Muscle layer of colon (tissue), 2 donors: ENCODE data around the gene MAGI1.
A peak's percentile ranks its signal among the peaks of the same experiment; 100 is the strongest.
"Not testable (repeated sequence)": the region's sequence is repeated elsewhere in the genome, so short reads cannot be mapped to it uniquely, and the experiment has no call there.

Experiments used
- H3K27ac ChIP-seq: one replicate; pipeline ENCODE4 v1.7.0; 2013; ENCODE audit warnings: low read depth, mild to moderate bottlenecking, low read length, moderate library complexity
- H3K27me3 ChIP-seq, 2 donors: one replicate each; pipeline ENCODE4 v1.7.0; 2013; ENCODE audit warnings: low read length in 2 of 2, mild to moderate bottlenecking in 2 of 2; ENCODE audit not compliant: insufficient read depth in 2 of 2, control insufficient read depth in 1 of 2
- H3K36me3 ChIP-seq: one replicate; pipeline ENCODE4 v1.7.0; 2013; ENCODE audit warnings: mild to moderate bottlenecking, low read length; ENCODE audit not compliant: insufficient read depth
- H3K4me1 ChIP-seq: one replicate; pipeline ENCODE4 v1.7.0; 2013; ENCODE audit warnings: mild to moderate bottlenecking, low read length; ENCODE audit not compliant: insufficient read depth
- H3K4me3 ChIP-seq, 2 donors: one replicate each; pipeline ENCODE4 v1.7.0; 2013; ENCODE audit warnings: low read length in 2 of 2, low read depth in 1 of 2, mild to moderate bottlenecking in 1 of 2, moderate library complexity in 1 of 2
- H3K9ac ChIP-seq: one replicate; pipeline ENCODE4 v1.7.0; 2013; ENCODE audit warnings: low read length
- H3K9me3 ChIP-seq: one replicate; pipeline ENCODE4 v1.7.0; 2013; ENCODE audit warnings: mild to moderate bottlenecking, low read length
- donor health status: abdominal sarcoma.
- donor health status: Adenocarcinoma of cecum.

The MAGI1 gene

DNA sequence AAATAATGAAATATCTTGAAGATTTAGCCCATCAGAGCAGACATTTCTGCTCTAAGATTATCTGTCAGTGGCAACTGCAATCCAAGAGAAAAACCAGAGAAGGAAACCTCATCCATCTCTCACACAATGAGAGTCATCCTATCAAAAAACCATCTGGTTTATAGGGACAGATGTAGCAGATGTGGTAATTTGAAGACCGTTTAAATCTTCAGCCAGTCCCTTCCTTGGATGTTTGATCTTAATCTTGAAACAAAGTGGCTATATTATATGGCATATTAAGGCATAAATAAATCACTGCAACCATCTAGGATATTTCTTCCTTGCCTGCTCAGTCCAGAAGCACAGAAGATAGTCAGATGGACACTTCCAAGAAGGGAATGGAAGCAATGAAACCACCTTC, 305.3 kb downstream of the MAGI1 start:
- Histone ChIP-seq H3K27me3 (no peaks in the 10 kb centered on the region), H3K4me1 (peaks cover 6% of the 10 kb centered on the region), H3K9ac (no peak overlapping the region), H3K36me3 (no peaks in the 10 kb centered on the region), H3K27ac (no peak overlapping the region), H3K9me3 (no peaks in the 10 kb centered on the region), H3K4me3 (no peak overlapping the region)

DNA sequence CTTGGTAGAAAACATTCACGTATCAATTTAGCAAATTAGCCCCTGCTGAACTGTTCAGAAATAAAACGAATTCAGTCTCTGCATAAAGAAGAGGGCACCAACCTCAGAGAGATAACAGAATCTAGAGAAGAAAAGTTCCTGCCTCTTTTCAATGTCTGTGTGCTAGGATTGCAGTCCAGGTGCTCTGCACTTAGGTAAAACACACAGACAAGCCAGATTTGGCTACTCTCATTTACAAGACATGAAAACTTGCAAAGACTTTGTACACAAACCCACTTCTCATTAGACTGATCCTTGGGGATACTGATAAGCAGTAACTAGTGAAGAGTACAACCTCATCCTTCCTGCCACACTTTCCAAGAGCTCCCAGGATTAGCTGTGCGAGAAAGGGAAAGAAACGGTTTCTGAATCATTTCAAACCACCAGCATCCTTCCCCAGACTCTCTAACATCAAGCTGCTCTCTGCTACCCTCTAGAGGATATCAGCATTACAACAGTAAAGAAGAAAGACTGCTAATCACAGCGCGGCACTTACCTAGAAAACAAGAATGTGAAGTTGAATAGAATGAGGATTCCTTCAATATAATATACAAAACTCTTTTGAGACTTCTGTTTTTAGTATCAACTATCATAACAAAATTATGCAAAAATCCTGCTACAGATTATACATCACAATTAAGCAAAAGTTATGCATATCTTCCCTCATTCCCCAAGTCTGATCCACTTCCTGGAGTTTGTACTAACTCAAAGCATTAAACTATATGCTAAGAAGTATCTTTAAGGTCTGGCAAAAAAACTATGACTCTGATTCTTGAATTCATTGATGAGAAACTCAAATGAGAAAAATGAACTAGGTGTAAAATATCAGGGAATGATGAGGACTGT, 306.4 kb downstream of the MAGI1 start:
- H3K9me3 ChIP-seq, result no peaks in the 10 kb centered on the region
- no peak overlapping the region for H3K4me3 ChIP-seq
- no peak overlapping the region for H3K27ac ChIP-seq
- no peak overlapping the region for H3K9ac ChIP-seq
- H3K36me3 ChIP-seq, result no peaks in the 10 kb centered on the region
- H3K4me1 ChIP-seq, result peaks cover 6% of the 10 kb centered on the region
- no peaks in the 10 kb centered on the region for H3K27me3 ChIP-seq

DNA sequence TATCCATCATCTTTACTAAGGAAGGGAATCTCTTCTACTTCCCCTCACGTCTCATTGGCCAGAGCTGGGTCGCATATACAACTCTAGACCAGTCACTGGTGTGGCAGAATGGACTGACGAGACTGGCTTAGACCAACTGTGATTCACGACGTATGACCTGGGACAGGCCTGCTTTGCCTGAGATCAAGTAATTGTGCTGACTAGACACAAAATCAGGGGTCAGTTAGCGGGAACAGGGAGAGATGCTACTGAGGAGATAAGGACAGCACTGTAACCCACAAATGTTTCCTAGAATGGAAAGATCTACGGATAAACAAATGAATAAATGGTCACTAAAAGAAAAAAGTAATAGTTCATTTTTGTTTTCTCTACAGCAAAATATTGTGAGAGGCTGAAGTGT, 308.3 kb downstream of the MAGI1 start:
- no peak overlapping the region for H3K9ac ChIP-seq
- no peaks in the 10 kb centered on the region for H3K9me3 ChIP-seq
- H3K4me3 ChIP-seq, result no peak overlapping the region
- H3K4me1 ChIP-seq, result peaks cover 6% of the 10 kb centered on the region
- H3K27me3 ChIP-seq, result no peaks in the 10 kb centered on the region
- H3K36me3 ChIP-seq, result no peaks in the 10 kb centered on the region
- H3K27ac ChIP-seq, result peak overlapping the region; percentile 48

DNA sequence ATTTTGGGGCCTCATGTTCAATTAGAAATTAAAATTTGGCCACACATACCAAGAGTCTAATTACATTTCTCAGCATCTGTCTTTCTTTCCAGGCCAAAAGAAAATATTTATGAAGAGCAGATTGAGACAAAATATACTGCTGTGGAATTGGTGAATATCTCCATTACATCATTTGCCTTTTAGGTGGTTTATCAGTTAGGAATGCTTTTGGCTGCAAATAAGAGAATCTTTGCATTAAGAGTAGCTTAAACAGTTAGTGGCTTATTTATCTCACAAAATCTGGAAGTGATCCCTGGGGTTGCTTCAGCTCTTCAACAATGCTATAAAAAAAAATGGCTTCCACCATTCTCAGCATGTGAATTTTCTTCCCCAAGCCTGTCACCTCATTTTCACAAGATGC, 308.7 kb downstream of the MAGI1 start:
- H3K9ac ChIP-seq, result no peak overlapping the region
- no peaks in the 10 kb centered on the region for H3K27me3 ChIP-seq
- H3K36me3 ChIP-seq, result no peaks in the 10 kb centered on the region
- H3K4me1 ChIP-seq, result peaks cover 6% of the 10 kb centered on the region
- no peaks in the 10 kb centered on the region for H3K9me3 ChIP-seq
- peak overlapping the region; percentile 48 for H3K27ac ChIP-seq
- H3K4me3 ChIP-seq, result no peak overlapping the region

DNA sequence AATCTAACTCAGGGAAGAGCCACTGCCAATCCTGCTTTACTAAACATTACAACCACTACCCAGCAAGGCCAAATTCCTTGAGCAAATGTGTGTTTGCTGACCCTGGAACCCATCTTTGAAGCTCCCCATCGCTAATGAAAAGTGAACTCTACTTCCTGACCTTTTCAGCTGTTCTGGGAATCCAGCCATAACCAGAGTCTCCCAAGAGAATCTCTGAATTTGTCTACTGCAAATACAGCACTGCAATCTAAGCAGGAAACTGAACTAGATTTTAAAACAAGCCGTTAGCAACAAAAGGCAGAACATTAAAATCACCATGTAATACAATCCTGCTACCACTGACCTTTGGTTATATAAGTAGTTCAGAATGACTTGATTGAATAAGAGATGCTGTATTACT, 309.2 kb downstream of the MAGI1 start:
- peak overlapping the region; percentile 48 for H3K27ac ChIP-seq

DNA sequence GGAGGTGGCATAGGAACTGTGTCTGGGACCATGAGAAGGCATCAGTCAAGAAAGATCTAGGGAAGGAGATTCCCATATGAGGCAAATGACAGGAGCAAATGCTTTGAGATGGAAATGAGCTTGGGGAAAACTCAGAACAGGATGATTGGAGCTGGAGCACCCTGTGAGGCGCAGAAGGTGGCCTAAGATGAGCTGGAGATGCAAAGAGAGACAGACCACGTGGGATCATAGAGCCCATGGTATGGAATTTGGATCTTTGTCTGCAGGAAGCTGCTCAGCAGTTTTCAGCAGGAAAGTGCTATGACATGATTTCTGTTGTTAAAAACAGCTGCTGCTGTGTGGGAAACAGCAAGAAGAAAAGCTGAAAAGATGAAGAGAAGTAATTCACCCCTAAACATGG, 310.6 kb downstream of the MAGI1 start:
- H3K4me3 ChIP-seq, result no peak overlapping the region
- H3K36me3 ChIP-seq, result no peaks in the 10 kb centered on the region
- peaks cover 6% of the 10 kb centered on the region for H3K4me1 ChIP-seq
- H3K27me3 ChIP-seq, result no peaks in the 10 kb centered on the region
- no peak overlapping the region for H3K9ac ChIP-seq
- H3K9me3 ChIP-seq, result no peaks in the 10 kb centered on the region
- H3K27ac ChIP-seq, result no peak overlapping the region

More for the DNA sequence above, 309.2 kb downstream of the MAGI1 start:
- no peaks in the 10 kb centered on the region for H3K9me3 ChIP-seq
- H3K9ac ChIP-seq, result no peak overlapping the region
- H3K4me3 ChIP-seq, result no peak overlapping the region
- H3K36me3 ChIP-seq, result no peaks in the 10 kb centered on the region
- H3K4me1 ChIP-seq, result peaks cover 6% of the 10 kb centered on the region
- no peaks in the 10 kb centered on the region for H3K27me3 ChIP-seq

DNA sequence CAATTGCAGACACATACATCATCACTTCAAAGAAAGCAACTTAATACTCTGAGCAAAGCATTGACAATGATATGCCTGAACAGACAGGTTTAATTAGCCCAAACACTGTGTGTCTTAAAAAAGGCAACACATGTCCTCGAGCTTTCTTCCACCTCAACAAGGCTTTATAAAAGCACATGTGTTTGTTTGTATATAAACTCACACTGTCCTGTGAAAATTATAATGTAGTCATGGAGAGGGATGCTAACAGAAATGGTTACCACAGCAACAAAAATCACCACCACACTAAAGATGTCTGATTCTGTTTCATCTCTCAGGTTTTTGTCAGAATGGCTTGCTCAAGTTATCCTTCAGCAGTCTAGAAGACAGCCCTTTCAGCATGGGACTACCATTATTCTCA, 314.7 kb downstream of the MAGI1 start:
- no peaks in the 10 kb centered on the region for H3K36me3 ChIP-seq
- no peaks in the 10 kb centered on the region for H3K27me3 ChIP-seq
- H3K4me1 ChIP-seq, result no peaks in the 10 kb centered on the region
- H3K27ac ChIP-seq, result no peak overlapping the region
- no peak overlapping the region for H3K9ac ChIP-seq
- no peaks in the 10 kb centered on the region for H3K9me3 ChIP-seq
- H3K4me3 ChIP-seq, result no peak overlapping the region

DNA sequence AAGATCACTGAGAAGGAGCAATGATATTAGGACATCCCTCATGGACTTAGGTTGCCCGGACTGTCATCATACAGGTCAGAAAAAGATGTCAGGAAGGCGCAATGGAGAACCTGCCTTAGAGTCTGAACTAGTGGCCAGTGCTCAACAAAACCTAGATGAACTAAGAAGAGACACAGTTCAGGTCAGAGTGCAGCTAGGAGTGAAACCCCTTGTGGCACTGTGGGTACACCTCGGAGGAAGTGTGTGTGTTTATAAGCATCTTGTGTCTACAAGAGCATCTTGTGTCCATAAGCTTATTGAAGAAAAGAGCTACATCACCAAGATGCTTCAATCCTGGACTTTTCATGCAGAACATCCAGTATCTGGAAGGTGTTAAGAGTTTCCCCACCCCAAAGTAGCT, 315.7 kb downstream of the MAGI1 start:
- no peak overlapping the region for H3K27ac ChIP-seq

DNA sequence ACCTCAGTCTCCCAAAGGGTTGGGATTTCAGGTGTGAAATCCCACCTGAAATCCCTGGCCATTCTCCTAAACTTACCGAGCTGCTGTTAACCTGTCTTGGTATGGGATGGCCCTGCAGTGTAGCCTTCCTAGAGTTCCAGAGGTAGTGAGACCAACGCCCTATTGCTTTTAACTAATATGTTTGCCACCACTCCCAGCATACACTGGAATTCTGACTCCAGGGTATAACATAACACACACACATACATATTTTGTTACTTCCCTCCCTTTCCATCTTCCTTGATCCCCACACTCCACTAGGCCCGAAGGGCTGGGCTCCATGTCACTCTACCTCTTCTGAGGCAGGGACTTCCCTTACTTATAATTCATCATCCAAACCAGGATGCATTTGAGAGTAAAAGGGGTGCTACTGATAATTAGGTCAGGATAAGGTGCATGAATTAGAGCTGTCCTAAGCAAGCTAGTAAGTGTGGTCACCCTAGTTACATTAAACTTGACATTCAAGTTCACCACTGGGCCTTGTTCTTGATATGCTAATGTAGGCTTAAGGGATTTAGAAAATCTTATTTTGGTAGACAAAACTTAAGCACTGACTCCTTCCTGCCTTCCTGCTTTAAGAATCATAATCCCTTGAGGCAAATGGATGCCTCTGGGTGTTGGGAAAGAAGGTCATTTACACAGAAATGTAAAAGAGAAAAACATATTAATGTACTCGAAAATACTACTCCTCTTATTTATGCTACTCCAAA, 317.6 kb downstream of the MAGI1 start:
- H3K27me3 ChIP-seq, result no peaks in the 10 kb centered on the region
- H3K27ac ChIP-seq, result no peak overlapping the region
- no peak overlapping the region for H3K9ac ChIP-seq
- no peaks in the 10 kb centered on the region for H3K4me1 ChIP-seq
- no peak overlapping the region for H3K4me3 ChIP-seq
- no peaks in the 10 kb centered on the region for H3K9me3 ChIP-seq
- H3K36me3 ChIP-seq, result no peaks in the 10 kb centered on the region

More for the DNA sequence above, 315.7 kb downstream of the MAGI1 start:
- no peak overlapping the region for H3K9ac ChIP-seq
- no peaks in the 10 kb centered on the region for H3K27me3 ChIP-seq
- no peaks in the 10 kb centered on the region for H3K36me3 ChIP-seq
- no peaks in the 10 kb centered on the region for H3K9me3 ChIP-seq
- no peak overlapping the region for H3K4me3 ChIP-seq
- no peaks in the 10 kb centered on the region for H3K4me1 ChIP-seq

DNA sequence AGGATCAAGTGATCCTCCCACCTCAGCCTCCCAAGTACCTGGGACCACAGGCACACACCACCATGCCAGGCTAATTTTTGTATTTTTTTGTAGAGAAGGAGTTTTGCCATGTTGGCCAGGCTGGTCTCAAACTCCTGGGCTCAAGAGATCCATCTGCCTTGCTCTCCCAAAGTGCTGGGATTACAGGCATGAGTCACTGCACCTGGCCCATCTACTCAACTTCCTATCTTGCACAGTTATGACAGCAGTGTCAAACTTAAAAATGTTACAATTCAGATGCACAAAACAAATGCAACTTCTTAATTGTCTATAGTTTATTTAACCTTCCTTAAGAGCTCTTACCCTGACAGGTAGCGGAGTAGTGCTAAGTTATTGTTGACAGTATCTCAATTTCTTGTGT, 319.1 kb downstream of the MAGI1 start:
- not testable (repeated sequence) for H3K9me3 ChIP-seq, H3K4me1 ChIP-seq, H3K27me3 ChIP-seq, H3K4me3 ChIP-seq, H3K27ac ChIP-seq, H3K36me3 ChIP-seq, H3K9ac ChIP-seq

DNA sequence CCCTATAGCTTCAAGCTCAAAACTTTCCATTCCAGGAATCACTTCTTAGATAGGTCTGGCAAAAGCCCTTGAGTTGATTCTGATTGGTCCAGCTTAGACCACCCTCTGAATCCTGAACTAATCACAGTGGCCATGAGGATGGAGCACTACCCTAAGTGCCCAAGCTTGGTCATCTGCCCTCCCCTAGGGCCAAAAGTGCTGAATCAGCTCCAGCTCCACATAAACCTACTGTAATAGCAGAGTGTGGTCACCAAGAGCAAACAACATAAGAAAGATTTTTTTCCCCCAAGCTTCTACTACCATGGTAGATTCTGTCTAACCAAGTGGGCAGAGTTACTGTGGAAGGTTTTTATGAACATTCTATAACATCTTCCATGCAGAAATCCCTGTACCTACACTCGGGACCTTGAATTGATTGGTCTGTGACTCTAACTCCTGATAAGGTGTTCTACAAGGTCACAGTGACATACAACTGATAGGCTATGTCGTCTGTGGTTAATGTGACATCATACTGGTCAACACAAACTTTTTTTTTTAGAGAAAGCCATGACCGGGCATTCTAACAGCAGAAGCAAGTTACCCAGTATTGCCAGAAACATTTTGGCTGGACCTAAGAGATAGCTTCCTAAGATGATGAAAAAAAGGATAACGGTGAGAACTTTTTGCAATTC, 320.9 kb downstream of the MAGI1 start:
- H3K36me3 ChIP-seq, result no peaks in the 10 kb centered on the region
- H3K9me3 ChIP-seq, result no peaks in the 10 kb centered on the region
- no peak overlapping the region for H3K4me3 ChIP-seq
- H3K27me3 ChIP-seq, result no peaks in the 10 kb centered on the region
- no peak overlapping the region for H3K9ac ChIP-seq
- H3K4me1 ChIP-seq, result no peaks in the 10 kb centered on the region
- H3K27ac ChIP-seq, result no peak overlapping the region
